Neural progenitor cell (in vitro differentiated cells): ENCODE results near the gene GGT5.

Experiments used
- CTCF ChIP-seq: fragments of 200-600 bp; sonication (generic); IDR thresholded peaks from 2 replicates; pipeline ENCODE4 v1.5.1; 2017; ENCODE audit warnings: antibody characterized with exemption, mild to moderate bottlenecking
- EZH2 ChIP-seq: fragments of 200-600 bp; sonication (generic); IDR thresholded peaks from 2 replicates; pipeline ENCODE4 v1.6.1; 2017; ENCODE audit warnings: antibody characterized with exemption, mild to moderate bottlenecking, moderate library complexity

GRCh38 chr22:24214467-24215285 is 30.2 kb downstream of the GGT5 start:
- TF ChIP-seq CTCF (no peak), EZH2 (no peak)
